LNCAP (cell line): ENCODE results near the gene RING1.

Experiments used
- CTCF ChIP-seq: fragments of 450-650 bp; IDR thresholded peaks from 2 replicates; pipeline ENCODE4 v1.5.1; 2017; ENCODE audit warnings: mild to moderate bottlenecking

Gene RING1

GRCh38 chr6:33175436-33176069 is 32.7 kb upstream of the RING1 start:
- TF ChIP-seq CTCF = no peak

- no peak for TF ChIP-seq CTCF
These were observed 31.4 kb upstream of the RING1 start for GRCh38 chr6:33176906-33177305.

GRCh38 chr6:33177552-33178446 is 30.5 kb upstream of the RING1 start:
- TF ChIP-seq CTCF = no peak

- no peak for TF ChIP-seq CTCF
These were observed 29.4 kb upstream of the RING1 start for GRCh38 chr6:33178755-33179475.

GRCh38 chr6:33181141-33181540 is 27.2 kb upstream of the RING1 start:
- no peak for TF ChIP-seq CTCF

- TF ChIP-seq CTCF = no peak
These were observed 25.1 kb upstream of the RING1 start for GRCh38 chr6:33183071-33183683.

- TF ChIP-seq CTCF = no peak
These were observed 23.1 kb upstream of the RING1 start for GRCh38 chr6:33185190-33185589.
